H1 (cell line): Measurements from ENCODE around the gene GPSM3. TPM values are rescaled to one million over a fixed set of nuclear protein-coding genes. Genes with fewer than 3 reads are reported as not detected.

Source experiments
- CREB1 ChIP-seq: IDR thresholded peaks from 2 replicates; pipeline ENCODE4 v1.6.1; 2012; ENCODE audit warnings: inconsistent platforms
- CTCF ChIP-seq, 3 experiments: IDR thresholded peaks; 1 replicate in 2 of 3; 2 replicates in 1 of 3; pipeline versions ENCODE4 v1.5.1 to v1.6.1; 2011; ENCODE audit warnings: low read length in 3 of 3, mild to moderate bottlenecking in 3 of 3, inconsistent platforms in 2 of 3, low read depth in 1 of 3, moderate library complexity in 1 of 3; ENCODE audit not compliant: insufficient read depth in 1 of 3; ENCODE audit errors: control extremely low read depth in 1 of 3
- KDM5A ChIP-seq: fragments of 200-600 bp; IDR thresholded peaks from 2 replicates; pipeline ENCODE4 v1.7.1; 2012; ENCODE audit warnings: mild to moderate bottlenecking, low read length, inconsistent platforms, mixed read lengths
- POLR2A ChIP-seq, 2 experiments: IDR thresholded peaks; 1 replicate in 1 of 2; 2 replicates in 1 of 2; pipeline ENCODE4 v1.6.1; 2011; ENCODE audit warnings: low read depth in 2 of 2, low read length in 2 of 2, mild to moderate bottlenecking in 2 of 2; ENCODE audit errors: control extremely low read depth in 1 of 2
- RAD21 ChIP-seq, 2 experiments: IDR thresholded peaks in 1 of 2; conservative IDR thresholded peaks in 1 of 2; 2 replicates each; pipeline ENCODE4 v1.6.1; 2011; ENCODE audit warnings: low read depth in 2 of 2, low read length in 2 of 2, improper control_type of control experiment in 1 of 2, inconsistent platforms in 1 of 2, mild to moderate bottlenecking in 1 of 2, moderate library complexity in 1 of 2
- SAP30 ChIP-seq: fragments of 300-600 bp; sonication (generic); IDR thresholded peaks from 2 replicates; pipeline ENCODE4 v1.7.1; 2012; ENCODE audit warnings: low read length, moderate library complexity, mild to moderate bottlenecking, inconsistent platforms; ENCODE audit not compliant: insufficient read depth, insufficient replicate concordance
- SIX5 ChIP-seq: IDR thresholded peaks from 2 replicates; pipeline ENCODE4 v1.6.1; 2011; ENCODE audit warnings: mild to moderate bottlenecking, low read depth, low read length
- SP2 ChIP-seq: IDR thresholded peaks from 2 replicates; pipeline ENCODE4 v1.6.1; 2012; ENCODE audit warnings: mild to moderate bottlenecking, low read length, inconsistent platforms
- TCF12 ChIP-seq: IDR thresholded peaks from 2 replicates; pipeline ENCODE4 v1.6.1; 2011; ENCODE audit warnings: low read depth, mild to moderate bottlenecking, low read length
- polyA plus RNA-seq, 7 experiments: library from polyadenylated mRNA; depleted of rRNA in 3 of 7; stranded (reverse) in 5 of 7; unstranded in 2 of 7; fragments of >200 nt in 5 of 7; fragments of 200-250 nt in 2 of 7; gene quantifications; 1 replicate in 5 of 7; 2 replicates in 1 of 7; 4 replicates in 1 of 7; pipeline versions ENCODE4 v1.2.1 to v1.2.3, GENCODE V29; 2011 to 2013; ENCODE audit warnings: missing spikeins in 2 of 7, mixed read lengths in 2 of 7
- total RNA-seq: library from RNA; stranded (reverse); fragmentation: NEBNext Ultra II Directional; extraction: Animal tissue kit (Norgen Biotek cat#: 25700); gene quantifications from 2 replicates; pipeline ENCODE4 v1.2.1, GENCODE V29; 2021

Gene GPSM3
- total and polyA plus RNA-seq, 2 of the 8 experiments (the other 6 are each of a cell fraction or from before 2014, with no cell fraction given), result 6.6 to 9.8 TPM

GRCh38 chr6:32191696-32192607, 491 bp downstream of the GPSM3 start (continued):
- no peak for TF ChIP-seq CTCF (IDR thresholded peaks at IDR 0.05; ENCODE audit: control extremely low read depth in 1 of 3, insufficient read depth in 1 of 3, low read depth in 1 of 3, low read length in 3 of 3)
- TF ChIP-seq SP2, result no peak
- TF ChIP-seq KDM5A, result no peak
- TF ChIP-seq RAD21 (IDR thresholded peaks at IDR 0.05 in 1 of 2, conservative IDR thresholded peaks at IDR 0.05 in 1 of 2; ENCODE audit: low read depth in 2 of 2, low read length in 2 of 2), result no peak
- no peak for TF ChIP-seq TCF12
- TF ChIP-seq SIX5, result no peak
- no peak for TF ChIP-seq SAP30
- TF ChIP-seq CREB1, result no peak
- no peak for TF ChIP-seq POLR2A (IDR thresholded peaks at IDR 0.05; ENCODE audit: control extremely low read depth in 1 of 2, low read depth in 2 of 2, low read length in 2 of 2)
